Fibroblast of villous mesenchyme (primary cell): Measurements from ENCODE around the gene ANKRD11. TPM values are rescaled to one million over a fixed set of nuclear protein-coding genes. Genes with fewer than 3 reads are reported as not detected.
"Not testable (repeated sequence)": the region's sequence is repeated elsewhere in the genome, so short reads cannot be mapped to it uniquely, and the experiment has no call there.

Experiments
- DNase-seq: peaks from one replicate; pipeline ENCODE4 v3.0.0-alpha.2; 2010; ENCODE audit warnings: low read depth
- H3K4me3 ChIP-seq: 2 replicates; pipeline ENCODE4 v1.5.1; 2011; ENCODE audit warnings: low read depth, mild to moderate bottlenecking, low read length
- CTCF ChIP-seq: IDR thresholded peaks from 2 replicates; pipeline ENCODE4 v1.5.1; 2012; ENCODE audit warnings: low read depth, mild to moderate bottlenecking, low read length; ENCODE audit not compliant: insufficient read depth
- total RNA-seq: library from RNA; depleted of rRNA; stranded (reverse); fragments of >200 nt; gene quantifications from 2 replicates; pipeline ENCODE4 v1.2.3, GENCODE V29; 2012

The ANKRD11 gene
- total RNA-seq, 1 donor: 69.5 TPM

GRCh38 chr16:89312194-89312593, 178.2 kb downstream of the ANKRD11 start:
- no peak for TF ChIP-seq CTCF
- no peak overlapping the region for H3K4me3 ChIP-seq
- DNase-seq: no peak

GRCh38 chr16:89311636-89312035, 178.7 kb downstream of the ANKRD11 start:
- DNase-seq: no peak
- H3K4me3 ChIP-seq: no peak overlapping the region
- TF ChIP-seq CTCF: no peak

- TF ChIP-seq CTCF: no peak
- H3K4me3 ChIP-seq: no peak overlapping the region
- DNase-seq: no peak
Measured at GRCh38 chr16:89309438-89310122, 180.8 kb downstream of the ANKRD11 start.

DNA sequence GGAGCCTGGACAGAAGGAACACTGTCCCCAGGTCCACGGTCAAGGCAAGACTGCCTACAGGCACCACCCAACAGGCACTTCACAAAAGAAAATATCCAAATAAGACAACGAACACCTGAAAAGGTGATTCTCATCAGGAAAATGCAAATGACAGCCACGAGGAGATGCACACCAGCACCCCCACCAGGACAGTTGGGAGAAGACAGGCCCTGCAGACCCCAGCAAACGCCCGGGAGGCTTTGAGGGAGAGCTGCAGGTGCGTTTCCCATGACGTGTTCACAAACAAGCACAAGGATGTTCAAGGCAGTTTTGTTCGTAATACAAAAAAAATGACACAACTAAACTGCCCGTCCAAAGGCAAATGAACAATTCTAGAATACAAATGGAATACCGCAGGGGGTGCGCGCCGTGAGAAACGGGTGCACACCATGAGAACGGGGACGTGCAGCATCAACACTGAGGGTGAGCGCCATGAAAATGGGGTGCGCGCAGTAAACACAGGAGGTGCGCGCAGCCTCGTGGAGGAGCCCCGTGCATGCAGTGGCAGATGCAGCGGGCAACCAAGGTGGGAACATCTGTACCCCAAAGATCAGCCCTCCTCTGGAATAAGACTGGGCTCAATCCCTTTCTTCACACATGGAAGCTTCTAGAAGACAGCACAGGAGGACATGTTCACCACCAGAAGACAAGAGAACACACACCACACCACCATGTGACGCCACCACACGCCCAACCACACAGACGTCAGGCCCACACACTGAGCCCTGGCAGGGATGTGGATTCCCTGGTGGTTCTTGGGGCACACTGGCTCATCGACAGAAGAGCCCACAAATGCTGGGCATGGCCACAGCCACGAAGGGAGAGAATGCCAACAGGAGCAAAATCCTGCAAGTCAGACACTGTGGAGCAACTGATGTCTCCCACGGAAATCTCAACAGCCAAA, 181.7 kb downstream of the ANKRD11 start:
- H3K4me3 ChIP-seq: no peak overlapping the region
- TF ChIP-seq CTCF: peak; percentile 51
- no peak for DNase-seq

DNA sequence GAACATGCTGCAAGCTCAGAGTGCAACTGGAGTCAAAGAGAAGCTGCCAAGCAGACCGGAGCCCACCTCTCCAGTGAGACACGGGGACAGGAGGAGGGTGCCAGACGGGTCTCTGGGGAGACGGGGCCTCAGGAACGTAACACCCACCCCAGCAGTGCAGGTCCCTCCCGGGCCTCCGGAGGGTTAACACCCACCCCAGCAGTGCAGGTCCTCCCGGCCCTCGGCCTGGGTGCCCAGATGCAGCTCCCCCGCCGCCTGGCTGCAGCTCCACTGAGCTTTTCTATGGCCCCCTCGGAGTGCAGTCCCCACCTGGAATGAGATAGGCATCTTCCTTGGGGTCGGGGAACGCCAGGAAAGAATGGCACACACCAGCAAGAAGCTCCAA, 182.9 kb downstream of the ANKRD11 start:
- DNase-seq: no peak
- no peak for TF ChIP-seq CTCF
- no peak overlapping the region for H3K4me3 ChIP-seq

DNA sequence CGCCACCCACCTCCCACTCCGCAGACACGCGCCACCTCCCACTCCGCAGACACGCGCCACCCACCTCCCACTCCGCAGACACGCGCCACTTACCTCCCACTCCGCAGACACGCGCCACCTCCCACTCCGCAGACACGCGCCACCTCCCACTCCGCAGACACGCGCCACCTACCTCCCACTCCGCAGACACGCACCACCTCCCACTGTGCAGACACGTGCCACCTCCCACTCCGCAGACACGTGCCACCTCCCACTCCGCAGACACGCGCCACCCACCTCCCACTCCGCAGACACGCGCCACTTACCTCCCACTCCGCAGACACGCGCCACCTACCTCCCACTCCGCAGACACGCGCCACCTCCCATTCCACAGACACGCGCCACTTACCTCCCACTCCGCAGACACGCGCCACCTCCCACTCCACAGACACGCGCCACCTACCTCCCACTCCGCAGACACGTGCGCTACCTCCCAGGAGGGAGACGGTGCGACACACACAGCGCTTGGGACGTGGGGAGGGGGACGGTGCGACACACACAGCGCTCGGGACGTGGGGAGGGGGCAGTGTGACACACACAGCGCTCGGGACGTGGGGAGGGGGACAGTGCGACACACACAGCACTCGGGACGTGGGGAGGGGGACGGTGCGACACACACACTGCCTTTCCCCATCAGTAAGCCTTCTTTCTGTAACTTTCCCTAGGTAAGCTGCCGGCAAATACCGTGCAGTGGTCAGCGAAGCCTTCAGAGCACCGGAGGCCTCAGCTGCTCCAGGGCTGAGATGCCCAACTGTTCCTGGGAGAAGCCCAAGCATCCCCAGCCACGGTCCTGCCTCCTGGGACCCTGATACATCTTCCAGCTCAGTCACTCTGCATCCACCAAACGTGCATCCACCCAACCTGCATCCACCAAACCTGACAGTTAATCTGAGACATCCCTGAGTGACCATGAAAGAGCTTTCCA, 183.6 kb downstream of the ANKRD11 start:
- DNase-seq, H3K4me3 ChIP-seq: not testable (repeated sequence)
